C4-2B (cell line): Measurements from ENCODE around the gene RNF115.

Experiments
- H3K27ac ChIP-seq: fragments of 450-650 bp; 2 replicates; pipeline ENCODE4 v1.5.1; 2017
- CTCF ChIP-seq: fragments of 450-650 bp; conservative IDR thresholded peaks from 2 replicates; pipeline ENCODE4 v1.5.1; 2017; ENCODE audit warnings: mild to moderate bottlenecking
- ZFX ChIP-seq: fragments of 450-650 bp; IDR thresholded peaks from 2 replicates; pipeline ENCODE4 v1.6.1; 2017

RNF115 gene

GRCh38 chr1:145707183-145707867 is 116.6 kb downstream of the RNF115 start, which contains the start of gene PDZK1:
TSS of gene PDZK1 (minus strand) at chr1:145707368. CDS start at chr1:145688021, 19,347 bp downstream.
- H3K27ac ChIP-seq, result no peak within 1 kb of the TSS
- TF ChIP-seq CTCF (no peak), ZFX (no peak)

- TF ChIP-seq CTCF, result no peak
- TF ChIP-seq ZFX, result no peak
- H3K27ac ChIP-seq, result no peak overlapping the region
Observed at GRCh38 chr1:145706086-145706664, 117.7 kb downstream of the RNF115 start.

GRCh38 chr1:145705622-145706021 is 118.3 kb downstream of the RNF115 start:
- TF ChIP-seq ZFX, result no peak
- no peak overlapping the region for H3K27ac ChIP-seq

- TF ChIP-seq ZFX (no peak), CTCF (no peak)
Observed at GRCh38 chr1:145702826-145703225, 121.1 kb downstream of the RNF115 start.

GRCh38 chr1:145702052-145702451 is 121.8 kb downstream of the RNF115 start:
- no peak overlapping the region for H3K27ac ChIP-seq
- no peak for TF ChIP-seq CTCF
- TF ChIP-seq ZFX, result no peak

More at GRCh38 chr1:145702826-145703225, 121.1 kb downstream of the RNF115 start:
- H3K27ac ChIP-seq, result no peak overlapping the region

GRCh38 chr1:145701306-145701862 is 122.5 kb downstream of the RNF115 start:
- TF ChIP-seq CTCF (no peak), ZFX (no peak)
- no peak overlapping the region for H3K27ac ChIP-seq

GRCh38 chr1:145696630-145696960 is 127.3 kb downstream of the RNF115 start:
- H3K27ac ChIP-seq, result no peak overlapping the region

More at GRCh38 chr1:145696630-145696960, 127.3 kb downstream of the RNF115 start:
- no peak for TF ChIP-seq CTCF
- TF ChIP-seq ZFX, result no peak
